ENCODE measurements around the gene PILRA. TPM values are rescaled to one million over a fixed set of nuclear protein-coding genes. Genes with fewer than 3 reads are reported as not detected.

The PILRA gene
- total and polyA plus RNA-seq, 2 of the 13 experiments (the other 11 are each of a cell fraction or from before 2014, with no cell fraction given) = 0.13 to 1.3 TPM

GRCh38 chr7:100428199-100428966 lies 55.1 kb downstream of the PILRA start, which contains the start of gene ZCWPW1 (continued):
- no peak for TF ChIP-seq ZBTB40 (IDR thresholded peaks at IDR 0.05)
- TF ChIP-seq ZBTB40 (CRISPR knock-in tag; IDR thresholded peaks at IDR 0.05) = peak; percentile 48; the same call in 1 of the 2 replicates
- TF ChIP-seq SAFB2 (CRISPR knock-in tag; IDR thresholded peaks at IDR 0.05; ENCODE audit: borderline replicate concordance, low read depth) = no peak
- peak; percentile 8 for TF ChIP-seq ZNF766 (CRISPR knock-in tag; IDR thresholded peaks at IDR 0.05; ENCODE audit: borderline replicate concordance)
- TF ChIP-seq NCOA2 (CRISPR knock-in tag; IDR thresholded peaks at IDR 0.05) = peak; percentile 7
- TF ChIP-seq PLRG1 (conservative IDR thresholded peaks at IDR 0.05) = no peak
- peak; percentile 76; the same call in 1 of the 2 replicates for TF ChIP-seq SIN3A (IDR thresholded peaks at IDR 0.05; ENCODE audit: borderline replicate concordance, low read depth, low read length)
- peak; percentile 48; the same call in 1 of the 2 replicates for TF ChIP-seq PRMT3 (CRISPR knock-in tag; IDR thresholded peaks at IDR 0.05; ENCODE audit: borderline replicate concordance, low read depth)
- peak; percentile 89 for TF ChIP-seq ZNF782 (CRISPR knock-in tag; IDR thresholded peaks at IDR 0.05; ENCODE audit: borderline replicate concordance)
- TF ChIP-seq NFKBIZ (CRISPR knock-in tag; IDR thresholded peaks at IDR 0.05) = no peak
- TF ChIP-seq ZNF800 (CRISPR knock-in tag; IDR thresholded peaks at IDR 0.05) = no peak
- peak; percentile 82; the same call in 1 of the 2 replicates for TF ChIP-seq ZNF761 (CRISPR knock-in tag; conservative IDR thresholded peaks at IDR 0.05)
- peak in 1 of 2 experiments; percentile 57; a peak in 2 of 4 replicates for TF ChIP-seq ATF4 (CRISPR knock-in tag; IDR thresholded peaks at IDR 0.05)
- TF ChIP-seq KDM4B (CRISPR knock-in tag; IDR thresholded peaks at IDR 0.05) = no peak
- TF ChIP-seq SMAD1 (CRISPR knock-in tag; IDR thresholded peaks at IDR 0.05; ENCODE audit: borderline replicate concordance, low read depth) = no peak
- TF ChIP-seq ATF3 (CRISPR knock-in tag; IDR thresholded peaks at IDR 0.05) = peak; percentile 28; the same call in 1 of the 2 replicates
- TF ChIP-seq SSRP1 (CRISPR knock-in tag; IDR thresholded peaks at IDR 0.05) = peak; percentile 96

Measured in HepG2 (cell line).